Transverse colon (tissue), 4 donors: ENCODE measurements around the gene RING1. TPM values are rescaled to one million over a fixed set of nuclear protein-coding genes. Genes with fewer than 3 reads are reported as not detected.

Source experiments
- DNase-seq: peaks from one replicate; pipeline ENCODE4 v3.0.0-alpha.2; 2019
- H3K27ac ChIP-seq, 4 donors: fragments of 200-600 bp; sonication (generic); 2 replicates each; pipeline ENCODE4 v1.5.1; 2016 to 2018; ENCODE audit warnings: inconsistent platforms in 4 of 4
- H3K27me3 ChIP-seq: fragments of 200-600 bp; sonication (generic); 2 replicates; pipeline ENCODE4 v1.5.1; 2017; ENCODE audit warnings: inconsistent platforms
- H3K36me3 ChIP-seq, 4 donors: fragments of 200-600 bp; sonication (generic); 2 replicates each; pipeline ENCODE4 v1.5.1; 2017 to 2019; ENCODE audit warnings: inconsistent platforms in 4 of 4
- H3K4me1 ChIP-seq, 4 donors: fragments of 200-600 bp; sonication (generic); 2 replicates each; pipeline ENCODE4 v1.5.1; 2017 to 2020; ENCODE audit warnings: inconsistent platforms in 4 of 4
- H3K4me3 ChIP-seq, 4 donors: fragments of 200-600 bp; sonication (generic); 1 replicate in 1 of 4; 2 replicates in 3 of 4; pipeline versions ENCODE4 v1.5.1 to v1.6.1; 2017 to 2019; ENCODE audit warnings: inconsistent platforms in 4 of 4
- H3K9me3 ChIP-seq, 2 donors: fragments of 200-600 bp; sonication (generic); 2 replicates each; pipeline ENCODE4 v1.5.1; 2017 to 2019; ENCODE audit warnings: inconsistent platforms in 2 of 2
- EP300 ChIP-seq: sonication (generic); formaldehyde crosslinking; IDR thresholded peaks from one replicate; pipeline ENCODE4 v1.6.1; 2017; ENCODE audit warnings: antibody characterized with exemption, low read depth
- POLR2A ChIP-seq: fragments of 450-650 bp; IDR thresholded peaks from one replicate; pipeline ENCODE4 v1.6.1; 2016; ENCODE audit warnings: antibody characterized with exemption, mild to moderate bottlenecking, moderate library complexity
- POLR2AphosphoS5 ChIP-seq, 3 donors: sonication (generic); formaldehyde crosslinking; IDR thresholded peaks; one replicate each; pipeline ENCODE4 v1.6.1; 2016; ENCODE audit warnings: antibody characterized with exemption in 3 of 3
- WGBS, 2 donors: methylation state at CpG; one replicate each; pipeline ENCODE4 v1.1.5; 2018; ENCODE audit warnings: low coverage in 1 of 2; 5-methylcytosine and 5-hydroxymethylcytosine counted together
- in situ Hi-C, 4 donors: fragments of 200-750 bp; cut with MboI; loops; one replicate each; pipeline versions ENCODE4 v1.15.0 to v1.15.1; 2017; ENCODE audit warnings: low sequenced_read_pairs in 3 of 4, low pct_ligation_motif_present in 1 of 4, low pct_unique_long_range_greater_than_20kb in 1 of 4
- intact Hi-C: fragments of 100-400 bp; cut with DNase I; formaldehyde crosslinking; loops from one replicate; pipeline ENCODE4 v1.15.1; 2023; ENCODE audit warnings: low total_unique reads
- total RNA-seq, 4 donors: library from RNA; depleted of rRNA; stranded (reverse); fragments of >200 nt; gene quantifications; one replicate each; pipeline ENCODE4 v1.1.0, GENCODE V29; 2016
- TF ChIP-seq, protein P1 (sequence below), 5 experiments: fragments of 200-600 bp in 3 of 5; fragments of 450-650 bp in 2 of 5; sonication (generic) in 3 of 5; IDR thresholded peaks; 1 replicate in 2 of 5; 2 replicates in 3 of 5; pipeline ENCODE4 v1.5.1; 2016 to 2017; ENCODE audit warnings: antibody characterized with exemption in 5 of 5, inconsistent platforms in 3 of 5, mild to moderate bottlenecking in 2 of 5, moderate library complexity in 1 of 5

Gene RING1
- total RNA-seq, 4 donors from 2014 or later, result 10.8 to 29.9 (median 19.9) TPM

DNA sequence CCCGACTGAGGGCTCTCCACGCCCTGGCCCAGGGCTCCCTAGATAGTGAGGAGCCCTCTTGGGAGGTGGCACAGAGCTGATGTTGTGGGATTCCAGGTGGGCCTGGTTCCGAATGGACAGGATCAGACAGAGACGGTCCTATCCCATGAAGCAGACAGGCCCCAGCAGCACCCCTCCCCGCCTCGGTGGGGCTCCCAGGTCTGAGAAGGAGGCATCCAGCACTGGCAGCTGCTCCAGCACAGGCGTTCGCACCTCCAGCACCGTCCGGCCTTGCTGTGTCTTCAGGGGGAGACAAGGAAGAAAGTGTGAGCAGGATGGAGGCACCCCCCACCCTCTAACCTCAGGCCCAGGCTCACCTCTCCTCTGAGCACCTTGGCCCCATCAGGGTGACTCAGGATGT is 44.8 kb upstream of the RING1 start:
- DNase-seq, result no peak
- no peak overlapping the region for H3K27ac ChIP-seq
- no peaks in the 10 kb centered on the region for H3K9me3 ChIP-seq
- no peak for TF ChIP-seq EP300
- TF ChIP-seq, protein P1, sequence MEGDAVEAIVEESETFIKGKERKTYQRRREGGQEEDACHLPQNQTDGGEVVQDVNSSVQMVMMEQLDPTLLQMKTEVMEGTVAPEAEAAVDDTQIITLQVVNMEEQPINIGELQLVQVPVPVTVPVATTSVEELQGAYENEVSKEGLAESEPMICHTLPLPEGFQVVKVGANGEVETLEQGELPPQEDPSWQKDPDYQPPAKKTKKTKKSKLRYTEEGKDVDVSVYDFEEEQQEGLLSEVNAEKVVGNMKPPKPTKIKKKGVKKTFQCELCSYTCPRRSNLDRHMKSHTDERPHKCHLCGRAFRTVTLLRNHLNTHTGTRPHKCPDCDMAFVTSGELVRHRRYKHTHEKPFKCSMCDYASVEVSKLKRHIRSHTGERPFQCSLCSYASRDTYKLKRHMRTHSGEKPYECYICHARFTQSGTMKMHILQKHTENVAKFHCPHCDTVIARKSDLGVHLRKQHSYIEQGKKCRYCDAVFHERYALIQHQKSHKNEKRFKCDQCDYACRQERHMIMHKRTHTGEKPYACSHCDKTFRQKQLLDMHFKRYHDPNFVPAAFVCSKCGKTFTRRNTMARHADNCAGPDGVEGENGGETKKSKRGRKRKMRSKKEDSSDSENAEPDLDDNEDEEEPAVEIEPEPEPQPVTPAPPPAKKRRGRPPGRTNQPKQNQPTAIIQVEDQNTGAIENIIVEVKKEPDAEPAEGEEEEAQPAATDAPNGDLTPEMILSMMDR (IDR thresholded peaks at IDR 0.05), result no peak
- no peak for TF ChIP-seq POLR2AphosphoS5 (IDR thresholded peaks at IDR 0.05)
- TF ChIP-seq POLR2A, result no peak
- WGBS, 2 donors, result 78% methylated on average over 10 of the region's 10 CpGs; no CpG with 5 or more reads in 1 of the 2 donors
- intact Hi-C loops, result loop anchor here (10.0 kb wide), 1 partner anchor 81 kb away; no protein-coding TSS in a partner anchor
- in situ Hi-C loops, result loop anchor here in 2 of 4 donors (10.0 kb wide), 1 partner anchor 81 kb away; no protein-coding TSS in a partner anchor
- H3K27me3 ChIP-seq, result no peaks in the 10 kb centered on the region
- no peaks in the 10 kb centered on the region for H3K36me3 ChIP-seq
- H3K4me3 ChIP-seq, result no peak overlapping the region
- peaks cover 4 to 17% (median 15%) of the 10 kb centered on the region in 4 donors for H3K4me1 ChIP-seq

DNA sequence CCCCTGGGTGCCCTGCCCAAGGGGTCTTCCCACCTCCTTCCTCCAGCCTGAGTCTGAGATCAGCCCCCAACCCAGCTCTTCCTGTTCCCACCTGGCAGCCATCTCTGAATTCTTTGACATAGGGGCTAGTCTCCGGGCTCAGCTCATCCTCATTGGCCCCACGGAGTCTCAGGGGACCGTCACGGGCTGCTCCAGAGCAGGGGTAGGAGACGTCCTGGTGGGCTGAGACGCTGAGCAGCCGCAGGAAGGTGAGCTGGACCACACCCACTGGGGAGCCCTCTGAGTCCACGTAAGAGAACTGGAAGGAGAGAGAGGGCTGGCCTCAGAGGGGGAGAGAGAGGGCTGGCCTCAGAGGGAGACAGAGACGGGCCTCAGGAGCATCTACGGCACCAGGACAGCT is 44.1 kb upstream of the RING1 start:
- WGBS, 2 donors, result 20 to 52% methylated on average over 1 to 10 of the region's 10 CpGs
- Histone ChIP-seq H3K27me3 (no peaks in the 10 kb centered on the region), H3K36me3 (no peaks in the 10 kb centered on the region), H3K4me1 (peaks cover 4 to 17% (median 15%) of the 10 kb centered on the region in 4 donors), H3K4me3 (no peak overlapping the region), H3K27ac (no peak overlapping the region), H3K9me3 (no peaks in the 10 kb centered on the region)
- no peak for TF ChIP-seq EP300
- TF ChIP-seq POLR2A, result no peak
- TF ChIP-seq POLR2AphosphoS5 (IDR thresholded peaks at IDR 0.05), result no peak
- TF ChIP-seq, protein P1 (IDR thresholded peaks at IDR 0.05), result no peak
- intact Hi-C loops (loop anchor here (10.0 kb wide), 1 partner anchor 81 kb away; no protein-coding TSS in a partner anchor), in situ Hi-C loops (loop anchor here in 2 of 4 donors (10.0 kb wide), 1 partner anchor 81 kb away; no protein-coding TSS in a partner anchor)
- no peak for DNase-seq

DNA sequence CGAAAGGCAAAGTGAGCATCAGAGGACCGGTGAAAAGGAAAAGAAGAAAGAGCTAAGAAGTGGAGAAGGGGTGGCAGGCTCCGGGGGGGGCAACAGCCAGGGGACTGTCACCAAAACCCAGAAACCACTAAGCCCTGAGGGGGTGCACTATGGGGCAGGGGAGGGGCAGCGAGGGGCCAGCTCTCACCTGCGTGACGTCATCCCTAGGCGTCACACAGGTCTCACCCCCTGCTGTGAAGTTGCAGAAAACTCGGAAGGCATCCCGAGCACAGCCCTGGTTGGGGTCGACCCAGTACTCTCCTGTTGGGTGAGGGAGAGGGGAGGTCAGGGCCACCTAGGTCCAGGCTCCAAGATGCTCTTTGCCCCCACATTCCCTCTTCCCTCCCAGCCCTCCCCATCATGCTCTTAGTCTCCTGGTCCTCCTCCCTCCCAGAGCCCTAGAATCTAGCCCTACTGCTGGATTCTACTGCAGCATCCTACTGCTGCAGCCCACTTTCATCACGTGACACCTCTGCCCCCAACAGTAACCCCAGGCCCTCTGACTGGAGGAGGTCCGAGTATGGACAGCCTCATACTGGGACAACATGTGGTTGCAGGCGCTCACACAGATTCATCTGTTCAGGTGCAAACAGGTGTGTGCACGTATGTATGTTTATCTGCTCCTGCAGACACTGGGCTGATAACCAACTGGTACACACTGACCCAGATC is 43.5 kb upstream of the RING1 start:
- no peak for DNase-seq
- 57 to 90% methylated on average over 7 to 14 of the region's 14 CpGs for WGBS, 2 donors
- in situ Hi-C loops (loop anchor here in 2 of 4 donors (10.0 kb wide), 1 partner anchor 80 kb away; no protein-coding TSS in a partner anchor), intact Hi-C loops (loop anchor here (10.0 kb wide), 1 partner anchor 80 kb away; no protein-coding TSS in a partner anchor)
- peaks cover 4 to 17% (median 15%) of the 10 kb centered on the region in 4 donors for H3K4me1 ChIP-seq
- H3K4me3 ChIP-seq, result no peak overlapping the region
- H3K9me3 ChIP-seq, result no peaks in the 10 kb centered on the region
- H3K36me3 ChIP-seq, result no peaks in the 10 kb centered on the region
- no peak overlapping the region for H3K27ac ChIP-seq
- TF ChIP-seq EP300, result no peak
- no peak for TF ChIP-seq POLR2AphosphoS5 (IDR thresholded peaks at IDR 0.05)
- no peaks in the 10 kb centered on the region for H3K27me3 ChIP-seq

DNA sequence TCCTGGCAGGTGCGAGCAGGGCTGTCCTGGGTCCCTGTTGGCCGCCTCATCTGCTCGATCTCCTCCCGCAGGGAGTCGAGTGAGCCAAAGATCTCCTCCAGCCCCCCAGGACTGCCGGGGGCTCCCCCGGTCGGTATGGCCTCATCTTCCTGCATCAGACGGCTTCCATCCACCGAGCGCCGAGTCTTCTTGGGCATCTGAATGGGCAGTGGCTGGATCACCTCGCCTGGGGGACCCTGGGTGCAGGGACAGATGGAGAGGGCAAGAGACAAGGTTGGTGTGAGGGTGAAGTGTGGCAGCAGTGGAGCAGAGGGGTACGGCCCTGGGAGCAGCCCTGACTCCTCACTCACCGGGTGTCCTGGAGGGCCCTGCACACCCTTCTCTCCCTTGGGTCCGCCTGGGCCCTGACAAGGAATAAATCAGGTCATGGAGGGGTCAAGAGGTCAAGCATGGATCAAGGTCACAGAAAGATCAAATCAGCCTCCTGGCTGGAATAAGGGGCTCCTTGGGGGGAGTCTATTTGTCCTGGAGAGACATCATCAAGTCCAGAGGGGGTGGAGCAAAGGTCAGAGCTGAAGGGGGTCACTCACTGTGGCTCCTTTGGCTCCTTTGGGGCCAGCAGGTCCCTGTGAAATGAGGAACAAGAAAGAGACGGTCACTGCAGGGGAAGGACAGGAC is 42.6 kb upstream of the RING1 start:
- H3K9me3 ChIP-seq, result no peaks in the 10 kb centered on the region
- no peak for DNase-seq
- in situ Hi-C loops (loop anchor here in 2 of 4 donors (10.0 kb wide), 1 partner anchor 79 kb away; no protein-coding TSS in a partner anchor), intact Hi-C loops (loop anchor here (10.0 kb wide), 1 partner anchor 79 kb away; no protein-coding TSS in a partner anchor)
- 50 to 84% methylated on average over 1 to 16 of the region's 17 CpGs for WGBS, 2 donors
- H3K4me3 ChIP-seq, result no peak overlapping the region
- no peaks in the 10 kb centered on the region for H3K36me3 ChIP-seq
- TF ChIP-seq EP300 (no peak), POLR2AphosphoS5 (IDR thresholded peaks at IDR 0.05) (no peak), POLR2A (no peak)
- TF ChIP-seq, protein P1 (IDR thresholded peaks at IDR 0.05), result no peak
- peaks cover 4 to 15% (median 12%) of the 10 kb centered on the region in 4 donors for H3K4me1 ChIP-seq
- H3K27me3 ChIP-seq, result no peaks in the 10 kb centered on the region
- H3K27ac ChIP-seq, result no peak overlapping the region
